Suprapubic skin (tissue), 4 donors: ENCODE measurements around the gene ABLIM2. TPM values are rescaled to one million over a fixed set of nuclear protein-coding genes. Genes with fewer than 3 reads are reported as not detected.
A peak's percentile ranks its signal among the peaks of the same experiment; 100 is the strongest.

Source experiments
- DNase-seq, 2 donors: peaks; one replicate each; pipeline ENCODE4 v3.0.0-alpha.2; 2019; ENCODE audit warnings: low spot score in 2 of 2
- H3K27ac ChIP-seq: fragments of 200-600 bp; sonication (generic); one replicate; pipeline ENCODE4 v1.5.1; 2019
- H3K27me3 ChIP-seq: fragments of 200-600 bp; sonication (generic); one replicate; pipeline ENCODE4 v1.5.1; 2019
- H3K36me3 ChIP-seq: fragments of 200-600 bp; sonication (generic); one replicate; pipeline ENCODE4 v1.5.1; 2019
- H3K4me1 ChIP-seq: fragments of 200-600 bp; sonication (generic); one replicate; pipeline ENCODE4 v1.5.1; 2019
- H3K4me3 ChIP-seq: fragments of 200-600 bp; sonication (generic); one replicate; pipeline ENCODE4 v1.5.1; 2019; ENCODE audit warnings: mild to moderate bottlenecking
- H3K9me3 ChIP-seq: fragments of 200-600 bp; sonication (generic); one replicate; pipeline ENCODE4 v1.5.1; 2019
- EP300 ChIP-seq: sonication (generic); formaldehyde crosslinking; IDR thresholded peaks from one replicate; pipeline ENCODE4 v1.6.1; 2017; ENCODE audit warnings: antibody characterized with exemption
- POLR2A ChIP-seq, 2 donors: fragments of 450-650 bp; IDR thresholded peaks; one replicate each; pipeline ENCODE4 v1.6.1; 2017; ENCODE audit warnings: antibody characterized with exemption in 2 of 2, mild to moderate bottlenecking in 2 of 2, moderate library complexity in 2 of 2
- POLR2AphosphoS5 ChIP-seq, 3 donors: sonication (generic); formaldehyde crosslinking; IDR thresholded peaks; one replicate each; pipeline ENCODE4 v1.6.1; 2017; ENCODE audit warnings: antibody characterized with exemption in 3 of 3
- WGBS: methylation state at CpG from one replicate; pipeline ENCODE4 v1.1.5; 2018; 5-methylcytosine and 5-hydroxymethylcytosine counted together
- total RNA-seq, 4 donors: library from RNA; depleted of rRNA; stranded (reverse); fragments of >200 nt; gene quantifications; one replicate each; pipeline ENCODE4 v1.1.0, GENCODE V29; 2016
- TF ChIP-seq, protein P1 (sequence below), 2 donors: fragments of 200-600 bp in 1 of 2; fragments of 450-650 bp in 1 of 2; sonication (generic) in 1 of 2; IDR thresholded peaks; one replicate each; pipeline ENCODE4 v1.5.1; 2016 to 2019; ENCODE audit warnings: antibody characterized with exemption in 2 of 2, mild to moderate bottlenecking in 1 of 2, moderate library complexity in 1 of 2

ABLIM2 gene
- total RNA-seq, 4 donors from 2014 or later: 11.2 to 16.9 (median 13.3) TPM

DNA sequence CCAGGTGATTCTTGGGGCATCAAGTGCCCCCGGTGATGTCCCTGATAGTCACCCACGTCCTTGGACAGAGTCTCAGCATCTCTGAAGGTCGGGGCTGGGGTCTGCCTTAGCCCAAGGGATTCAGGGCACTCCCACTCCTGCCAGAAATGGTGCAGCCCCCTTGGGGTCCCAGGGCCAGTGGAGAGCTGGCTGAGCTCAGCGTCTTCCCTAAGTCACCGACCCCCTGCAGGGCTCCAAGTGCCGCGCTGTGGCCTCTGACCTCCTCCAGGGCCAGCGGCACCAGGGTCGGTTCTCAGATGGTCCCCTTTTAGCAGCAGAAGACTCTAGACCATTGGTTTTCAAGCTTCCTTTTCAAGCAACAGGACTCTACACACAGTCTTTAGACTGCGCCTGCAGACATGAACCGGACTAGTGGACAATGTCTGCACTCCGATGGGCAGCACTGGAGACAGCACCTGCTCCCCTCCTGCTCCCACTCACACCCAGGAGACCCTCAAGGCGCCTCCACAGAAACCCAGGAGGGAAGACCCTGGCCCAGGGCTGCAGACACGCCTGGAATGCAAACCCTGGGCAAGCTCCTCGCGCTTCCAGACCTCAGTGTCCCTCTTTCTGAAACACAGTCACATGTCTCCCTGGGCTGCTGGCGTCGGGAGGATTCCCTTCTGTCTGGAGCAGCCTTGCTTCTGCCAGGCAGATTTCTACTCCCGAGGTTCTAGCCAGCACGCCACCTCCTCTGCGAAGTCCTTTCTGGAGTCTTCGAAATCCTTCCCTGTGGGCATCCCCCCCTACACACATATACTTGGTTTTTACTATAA lies 53.9 kb downstream of the ABLIM2 start:
- Histone ChIP-seq H3K4me3 (no peak overlapping the region), H3K36me3 (no peaks in the 10 kb centered on the region), H3K9me3 (no peaks in the 10 kb centered on the region), H3K27ac (no peak overlapping the region), H3K27me3 (peaks cover 27% of the 10 kb centered on the region), H3K4me1 (peaks cover 15% of the 10 kb centered on the region)
- 86% methylated on average over 13 of the region's 22 CpGs for WGBS
- TF ChIP-seq POLR2A (IDR thresholded peaks at IDR 0.05): no peak
- no peak for TF ChIP-seq POLR2AphosphoS5 (IDR thresholded peaks at IDR 0.05)
- TF ChIP-seq, protein P1, sequence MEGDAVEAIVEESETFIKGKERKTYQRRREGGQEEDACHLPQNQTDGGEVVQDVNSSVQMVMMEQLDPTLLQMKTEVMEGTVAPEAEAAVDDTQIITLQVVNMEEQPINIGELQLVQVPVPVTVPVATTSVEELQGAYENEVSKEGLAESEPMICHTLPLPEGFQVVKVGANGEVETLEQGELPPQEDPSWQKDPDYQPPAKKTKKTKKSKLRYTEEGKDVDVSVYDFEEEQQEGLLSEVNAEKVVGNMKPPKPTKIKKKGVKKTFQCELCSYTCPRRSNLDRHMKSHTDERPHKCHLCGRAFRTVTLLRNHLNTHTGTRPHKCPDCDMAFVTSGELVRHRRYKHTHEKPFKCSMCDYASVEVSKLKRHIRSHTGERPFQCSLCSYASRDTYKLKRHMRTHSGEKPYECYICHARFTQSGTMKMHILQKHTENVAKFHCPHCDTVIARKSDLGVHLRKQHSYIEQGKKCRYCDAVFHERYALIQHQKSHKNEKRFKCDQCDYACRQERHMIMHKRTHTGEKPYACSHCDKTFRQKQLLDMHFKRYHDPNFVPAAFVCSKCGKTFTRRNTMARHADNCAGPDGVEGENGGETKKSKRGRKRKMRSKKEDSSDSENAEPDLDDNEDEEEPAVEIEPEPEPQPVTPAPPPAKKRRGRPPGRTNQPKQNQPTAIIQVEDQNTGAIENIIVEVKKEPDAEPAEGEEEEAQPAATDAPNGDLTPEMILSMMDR (IDR thresholded peaks at IDR 0.05): no peak
- TF ChIP-seq EP300: no peak
- DNase-seq: no peak

DNA sequence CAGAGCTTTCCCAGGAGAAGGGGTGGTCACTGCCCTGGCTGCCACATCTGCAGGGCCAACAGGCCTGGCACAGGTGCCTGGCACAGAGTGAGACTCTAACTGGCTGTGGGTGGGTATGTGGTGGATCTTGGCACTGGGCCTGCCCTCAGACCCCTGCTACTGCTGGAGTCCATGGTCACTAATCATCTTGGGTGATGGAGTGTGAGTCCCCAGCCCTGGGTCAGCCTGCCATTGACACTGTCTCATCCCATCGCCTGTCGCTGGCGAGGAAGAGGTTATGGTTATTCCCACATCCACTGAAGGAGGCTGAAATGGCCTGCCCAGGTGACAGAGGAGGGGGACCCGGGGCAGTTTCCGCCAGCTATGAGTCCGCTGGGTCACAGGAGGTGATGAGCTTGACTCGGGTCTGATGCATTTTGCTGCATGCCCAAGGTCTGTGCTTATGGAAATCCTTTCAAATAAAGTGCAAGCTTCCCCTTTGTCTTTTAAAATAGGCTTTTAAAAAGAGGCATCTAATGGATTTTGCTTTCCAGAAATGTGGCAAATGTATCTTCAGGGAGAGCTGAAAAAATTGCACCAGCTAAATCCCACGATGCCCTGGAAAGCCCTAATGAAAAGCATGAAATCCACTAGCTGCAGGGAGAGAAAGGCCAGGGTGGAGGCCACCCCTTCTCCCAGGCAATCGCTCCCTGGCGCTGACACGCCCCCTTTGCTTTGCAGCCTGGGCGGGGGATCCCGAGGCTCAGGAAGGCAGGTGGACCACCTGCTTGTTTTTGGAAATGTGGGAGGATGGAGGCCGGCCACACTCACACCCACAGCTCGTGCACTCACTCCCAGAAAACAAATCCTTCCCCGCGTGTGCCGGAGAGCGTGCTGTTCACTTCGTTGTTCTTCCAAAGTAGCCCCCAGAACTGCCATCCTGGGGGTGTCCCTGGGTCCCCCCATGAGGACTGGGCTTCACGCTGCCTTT lies 54.9 kb downstream of the ABLIM2 start:
- Histone ChIP-seq H3K36me3 (no peaks in the 10 kb centered on the region), H3K27me3 (peaks cover 17% of the 10 kb centered on the region), H3K4me1 (peaks cover 15% of the 10 kb centered on the region), H3K4me3 (no peak overlapping the region), H3K27ac (no peak overlapping the region), H3K9me3 (no peaks in the 10 kb centered on the region)
- 72% methylated on average over 18 of the region's 21 CpGs for WGBS
- TF ChIP-seq POLR2AphosphoS5 (IDR thresholded peaks at IDR 0.05): no peak
- TF ChIP-seq EP300: no peak
- TF ChIP-seq POLR2A (IDR thresholded peaks at IDR 0.05): no peak
- TF ChIP-seq, protein P1 (IDR thresholded peaks at IDR 0.05): no peak
- DNase-seq: no peak

DNA sequence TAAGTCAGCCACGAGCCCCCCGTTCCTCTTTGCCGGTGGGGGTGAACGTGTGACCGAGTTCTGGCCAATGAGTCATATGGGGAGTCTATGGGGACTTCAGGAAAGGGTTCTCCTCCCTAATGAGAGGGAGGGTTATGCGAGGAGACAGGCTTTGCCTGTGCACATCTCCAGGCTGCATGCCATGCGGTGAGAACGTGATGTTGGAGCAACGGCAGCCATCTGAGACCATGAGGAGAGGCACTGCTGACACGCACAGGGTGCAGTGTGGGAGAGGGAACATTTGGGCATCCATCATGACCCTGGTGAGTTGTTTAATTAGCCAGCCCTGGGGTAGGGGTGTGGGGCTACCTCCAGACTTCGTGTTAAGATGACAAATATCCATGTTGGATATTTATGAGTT lies 55.8 kb downstream of the ABLIM2 start:
- no peak for TF ChIP-seq EP300
- no peak for TF ChIP-seq POLR2AphosphoS5 (IDR thresholded peaks at IDR 0.05)
- no peak for TF ChIP-seq POLR2A (IDR thresholded peaks at IDR 0.05)
- TF ChIP-seq, protein P1 (IDR thresholded peaks at IDR 0.05): no peak
- H3K4me3 ChIP-seq: no peak overlapping the region
- 88% methylated on average over 10 of the region's 11 CpGs for WGBS

DNA sequence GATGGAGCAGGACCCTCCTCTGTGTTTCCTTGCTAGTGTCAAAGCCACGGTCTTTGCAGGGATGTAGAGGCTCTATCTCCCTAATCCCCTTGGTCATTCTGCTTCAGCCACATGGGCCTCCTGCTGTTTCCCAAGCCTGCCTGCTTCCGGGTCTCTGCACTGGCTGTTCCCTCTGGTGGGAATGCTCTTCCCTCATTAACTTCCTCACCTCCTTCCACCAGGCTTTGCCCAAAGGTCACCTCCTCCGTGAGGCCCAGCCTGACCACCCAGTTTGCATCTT lies 56.6 kb downstream of the ABLIM2 start:
- H3K27me3 ChIP-seq: peaks cover 9% of the 10 kb centered on the region
- no peak overlapping the region for H3K4me3 ChIP-seq
- TF ChIP-seq EP300 (no peak), POLR2A (IDR thresholded peaks at IDR 0.05) (no peak), POLR2AphosphoS5 (IDR thresholded peaks at IDR 0.05) (no peak)
- TF ChIP-seq, protein P1 (IDR thresholded peaks at IDR 0.05): no peak
- peak overlapping the region; percentile 48 for H3K27ac ChIP-seq
- no peaks in the 10 kb centered on the region for H3K9me3 ChIP-seq
- H3K4me1 ChIP-seq: peaks cover 15% of the 10 kb centered on the region
- no peak for DNase-seq
- no peaks in the 10 kb centered on the region for H3K36me3 ChIP-seq
- WGBS: 83% methylated on average over 3 of the region's 3 CpGs

More for the DNA sequence above, 55.8 kb downstream of the ABLIM2 start:
- DNase-seq: no peak
- Histone ChIP-seq H3K27ac (no peak overlapping the region), H3K36me3 (no peaks in the 10 kb centered on the region), H3K4me1 (peaks cover 15% of the 10 kb centered on the region), H3K9me3 (no peaks in the 10 kb centered on the region), H3K27me3 (peaks cover 13% of the 10 kb centered on the region)
